SH-SY5Y (cell line): ENCODE data around the gene ZDHHC7.

Source experiments
- GATA2 ChIP-seq: IDR thresholded peaks from 2 replicates; pipeline ENCODE4 v1.6.1; 2011; ENCODE audit warnings: mild to moderate bottlenecking, low read depth, low read length
- GATA3 ChIP-seq: IDR thresholded peaks from 2 replicates; pipeline ENCODE4 v1.6.1; 2011; ENCODE audit warnings: low read depth, mild to moderate bottlenecking, low read length, moderate library complexity

DNA sequence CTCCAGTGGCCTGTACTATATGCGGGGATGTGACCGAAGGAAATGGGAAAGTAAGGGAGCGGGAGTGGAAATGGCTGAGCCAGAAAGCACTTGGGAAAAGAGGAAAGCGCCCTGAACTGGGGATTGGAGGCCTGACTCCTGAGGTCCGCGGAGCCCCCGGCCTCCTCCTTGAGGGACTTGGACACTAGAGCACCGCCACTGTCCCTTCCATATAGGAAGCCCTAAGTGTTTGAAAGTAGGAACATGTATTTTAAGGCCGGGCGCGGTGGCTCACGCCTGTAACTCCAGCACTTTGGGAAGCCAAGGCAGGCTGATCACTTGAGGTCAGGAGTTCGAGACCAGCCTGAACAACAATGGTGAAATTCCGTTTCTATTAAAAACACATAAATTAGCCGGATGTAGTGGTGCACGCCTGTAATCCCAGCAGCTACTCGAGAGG, 530 bp upstream of the ZDHHC7 start:
- TF ChIP-seq GATA2 (no peak), GATA3 (no peak)
